BE2C (cell line): ENCODE results near the gene FUOM.
A peak's percentile ranks its signal among the peaks of the same experiment; 100 is the strongest.
"Not testable (repeated sequence)": the region's sequence is repeated elsewhere in the genome, so short reads cannot be mapped to it uniquely, and the experiment has no call there.

ENCODE experiments used
- DNase-seq: peaks from one replicate; pipeline ENCODE4 v3.0.0-alpha.2; 2020
- H3K27me3 ChIP-seq: fragments of 250-450 bp; sonication (Bioruptor Pico); 2 replicates; pipeline ENCODE4 v1.5.1; 2020; ENCODE audit warnings: mild to moderate bottlenecking
- H3K36me3 ChIP-seq: fragments of 250-450 bp; sonication (Bioruptor Pico); 2 replicates; pipeline ENCODE4 v1.5.1; 2020; ENCODE audit warnings: mild to moderate bottlenecking
- H3K4me1 ChIP-seq: fragments of 250-450 bp; sonication (Bioruptor Pico); 2 replicates; pipeline ENCODE4 v1.5.1; 2020
- H3K4me3 ChIP-seq: 2 replicates; pipeline ENCODE4 v1.5.1; 2011; ENCODE audit warnings: low read depth, low read length
- H3K9me3 ChIP-seq: fragments of 250-450 bp; sonication (Bioruptor Pico); 2 replicates; pipeline ENCODE4 v1.5.1; 2020
- TF ChIP-seq, protein P1 (sequence below): IDR thresholded peaks from 2 replicates; pipeline ENCODE4 v1.5.1; 2012; ENCODE audit warnings: mild to moderate bottlenecking, low read depth, low read length

Gene FUOM

DNA sequence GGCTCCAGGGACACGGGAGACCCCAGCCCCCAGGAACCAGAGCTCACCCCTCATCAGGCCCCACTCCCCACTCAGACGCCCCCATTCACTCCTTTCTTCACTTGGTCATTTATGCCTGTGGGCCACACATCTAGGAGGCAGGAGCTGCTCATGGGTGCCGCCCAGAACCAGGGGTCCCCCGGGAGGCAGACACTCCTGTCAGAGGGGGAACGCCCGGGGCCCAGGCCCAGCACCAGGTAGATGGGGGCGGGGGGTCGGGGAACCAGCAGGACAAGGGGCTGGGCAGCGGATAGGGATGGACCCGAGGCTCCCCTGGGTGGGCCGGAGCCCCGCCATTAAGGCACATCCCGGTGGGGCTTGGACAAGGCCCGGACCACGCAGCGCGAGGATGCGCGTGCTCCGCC is 33.0 kb downstream of the FUOM start:
- Histone ChIP-seq H3K36me3 (no peaks in the 10 kb centered on the region), H3K4me3 (peak overlapping the region; percentile 57), H3K27me3 (peaks cover 12% of the 10 kb centered on the region), H3K4me1 (no peaks in the 10 kb centered on the region), H3K9me3 (peaks cover 4% of the 10 kb centered on the region; the same call in 1 of the 2 replicates)
- TF ChIP-seq, protein P1, sequence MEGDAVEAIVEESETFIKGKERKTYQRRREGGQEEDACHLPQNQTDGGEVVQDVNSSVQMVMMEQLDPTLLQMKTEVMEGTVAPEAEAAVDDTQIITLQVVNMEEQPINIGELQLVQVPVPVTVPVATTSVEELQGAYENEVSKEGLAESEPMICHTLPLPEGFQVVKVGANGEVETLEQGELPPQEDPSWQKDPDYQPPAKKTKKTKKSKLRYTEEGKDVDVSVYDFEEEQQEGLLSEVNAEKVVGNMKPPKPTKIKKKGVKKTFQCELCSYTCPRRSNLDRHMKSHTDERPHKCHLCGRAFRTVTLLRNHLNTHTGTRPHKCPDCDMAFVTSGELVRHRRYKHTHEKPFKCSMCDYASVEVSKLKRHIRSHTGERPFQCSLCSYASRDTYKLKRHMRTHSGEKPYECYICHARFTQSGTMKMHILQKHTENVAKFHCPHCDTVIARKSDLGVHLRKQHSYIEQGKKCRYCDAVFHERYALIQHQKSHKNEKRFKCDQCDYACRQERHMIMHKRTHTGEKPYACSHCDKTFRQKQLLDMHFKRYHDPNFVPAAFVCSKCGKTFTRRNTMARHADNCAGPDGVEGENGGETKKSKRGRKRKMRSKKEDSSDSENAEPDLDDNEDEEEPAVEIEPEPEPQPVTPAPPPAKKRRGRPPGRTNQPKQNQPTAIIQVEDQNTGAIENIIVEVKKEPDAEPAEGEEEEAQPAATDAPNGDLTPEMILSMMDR, result no peak
- DNase-seq, result peak; percentile 40

DNA sequence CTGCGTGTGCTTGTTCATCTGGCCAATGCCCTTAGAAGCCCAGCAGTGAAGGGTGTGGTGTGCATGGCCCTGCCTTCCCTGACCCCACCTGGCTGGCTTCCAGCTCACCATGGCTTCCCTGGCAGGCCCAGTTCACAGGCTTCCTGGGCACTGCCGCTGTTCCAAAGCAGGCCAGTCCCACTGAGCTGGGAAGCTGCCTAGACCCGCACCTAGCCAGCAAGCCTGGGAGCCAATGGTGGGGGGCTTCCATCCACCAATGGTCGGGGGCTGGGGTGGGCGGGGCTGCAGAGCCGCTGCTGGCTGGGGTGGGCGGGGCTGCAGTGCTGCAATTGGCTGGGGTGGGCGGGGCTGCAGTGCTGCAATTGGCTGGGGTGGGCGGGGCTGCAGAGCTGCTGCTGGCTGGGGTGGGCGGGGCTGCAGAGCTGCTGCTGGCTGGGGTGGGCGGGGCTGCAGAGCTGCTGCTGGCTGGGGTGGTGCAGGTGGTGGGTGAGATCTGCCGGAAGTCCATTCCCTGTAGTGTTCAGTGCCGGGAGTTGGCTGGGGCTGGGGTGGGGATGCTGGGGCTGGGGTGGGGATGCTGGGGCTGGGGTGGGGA is 33.5 kb downstream of the FUOM start:
- Histone ChIP-seq H3K4me1 (no peaks in the 10 kb centered on the region), H3K4me3 (peak overlapping the region; percentile 57), H3K27me3 (peaks cover 12% of the 10 kb centered on the region), H3K9me3 (peaks cover 4% of the 10 kb centered on the region; the same call in 1 of the 2 replicates), H3K36me3 (no peaks in the 10 kb centered on the region)
- TF ChIP-seq, protein P1, result no peak
- peak; percentile 92 for DNase-seq

DNA sequence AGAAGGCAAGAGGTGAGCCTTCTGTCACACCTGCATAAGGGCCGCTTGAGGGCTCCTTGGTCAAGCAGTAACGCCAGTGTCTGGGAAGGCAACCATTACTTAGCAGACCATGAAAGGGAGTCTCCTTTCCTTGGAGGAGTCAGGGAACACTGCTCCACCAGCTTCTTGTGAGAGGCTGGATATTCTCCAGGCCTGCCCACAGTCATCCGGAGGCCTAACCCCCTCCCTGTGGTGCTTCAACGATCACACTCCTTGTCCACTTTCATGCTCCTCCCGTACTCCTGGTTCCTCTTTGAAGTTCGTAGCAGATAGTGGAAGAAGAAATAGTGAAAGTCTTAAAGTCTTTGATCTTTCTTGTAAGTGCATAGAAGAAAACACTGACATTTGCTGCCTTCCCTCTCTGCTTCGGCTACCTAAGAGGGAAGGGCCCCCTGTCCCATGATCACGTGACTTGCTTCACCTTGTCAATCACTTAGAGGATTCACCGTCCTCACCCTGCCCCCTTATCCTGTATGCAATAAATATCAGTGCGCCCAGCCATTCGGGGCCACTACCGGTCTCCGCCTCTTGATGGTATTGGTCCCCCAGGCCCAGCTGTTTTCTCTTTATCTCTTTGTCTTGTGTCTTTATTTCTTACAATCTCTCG is 35.6 kb downstream of the FUOM start:
- peaks cover 12% of the 10 kb centered on the region for H3K27me3 ChIP-seq
- not testable (repeated sequence) for H3K4me1 ChIP-seq, DNase-seq, H3K9me3 ChIP-seq, H3K4me3 ChIP-seq, H3K36me3 ChIP-seq

DNA sequence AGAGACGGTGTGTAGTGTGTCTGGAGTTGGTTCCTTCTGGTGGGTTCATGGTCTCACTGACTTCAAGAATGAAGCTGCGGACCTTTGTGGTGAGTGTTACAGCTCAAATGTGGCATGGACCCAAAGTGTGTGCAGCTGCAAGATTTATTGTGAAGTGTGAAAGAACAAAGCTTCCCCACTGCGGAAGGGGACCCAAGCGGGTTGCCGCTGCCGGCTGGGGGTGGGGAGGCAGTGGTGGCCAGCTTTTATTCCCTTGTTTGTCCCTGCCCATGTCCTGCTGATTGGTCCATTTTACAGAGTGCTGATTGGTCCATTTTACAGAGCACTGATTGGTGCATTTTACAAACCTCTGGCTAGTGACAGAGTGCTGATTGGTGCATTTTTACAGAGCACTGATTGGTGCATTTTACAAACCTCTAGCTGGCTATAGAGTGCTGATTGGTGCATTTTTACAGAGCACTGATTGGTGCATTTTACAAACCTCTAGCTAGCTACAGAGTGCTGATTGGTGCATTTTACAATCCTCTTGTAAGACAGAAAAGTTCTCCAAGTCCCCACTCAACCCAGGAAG is 36.9 kb downstream of the FUOM start:
- not testable (repeated sequence) for H3K27me3 ChIP-seq, H3K4me3 ChIP-seq, H3K9me3 ChIP-seq, DNase-seq, H3K4me1 ChIP-seq, H3K36me3 ChIP-seq

DNA sequence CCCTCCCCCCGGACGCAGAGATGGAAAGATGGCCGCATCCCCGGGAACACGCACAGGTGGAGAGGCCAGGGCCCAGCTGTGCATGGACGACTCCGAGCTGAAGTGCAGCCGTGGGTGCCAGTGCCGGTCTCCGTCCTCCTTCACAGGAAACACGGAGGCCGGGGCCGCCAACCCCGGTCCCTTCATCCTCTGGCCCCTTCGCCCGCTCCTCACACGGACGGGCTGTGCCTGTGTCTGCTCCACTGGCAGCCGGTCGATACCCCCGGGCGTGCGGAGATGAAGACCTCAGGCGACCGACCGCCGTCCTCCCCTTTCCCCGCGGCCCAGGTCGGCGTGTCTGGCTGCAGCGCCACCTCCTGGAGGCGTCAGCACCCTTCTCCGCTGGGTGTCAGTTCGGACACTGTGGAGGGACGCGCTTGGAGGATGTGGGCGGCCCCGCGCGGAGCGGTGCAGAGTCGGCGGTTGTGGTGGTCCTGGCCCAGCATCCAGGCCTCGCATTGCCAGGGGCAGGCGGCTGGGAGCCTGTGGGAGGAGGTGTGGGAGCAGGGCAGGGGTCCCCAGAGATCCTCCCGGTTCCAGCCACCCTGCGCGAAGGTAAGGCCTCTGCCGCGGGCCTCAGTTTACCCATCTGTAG is 39.2 kb downstream of the FUOM start:
- no peaks in the 10 kb centered on the region for H3K36me3 ChIP-seq
- TF ChIP-seq, protein P1, result peak; percentile 67
- no peaks in the 10 kb centered on the region for H3K27me3 ChIP-seq
- H3K9me3 ChIP-seq, result peaks cover 4% of the 10 kb centered on the region; the same call in 1 of the 2 replicates
- DNase-seq, result peak; percentile 84
- peaks cover 8% of the 10 kb centered on the region; the same call in 1 of the 2 replicates for H3K4me1 ChIP-seq
- peak overlapping the region; percentile 59 for H3K4me3 ChIP-seq

DNA sequence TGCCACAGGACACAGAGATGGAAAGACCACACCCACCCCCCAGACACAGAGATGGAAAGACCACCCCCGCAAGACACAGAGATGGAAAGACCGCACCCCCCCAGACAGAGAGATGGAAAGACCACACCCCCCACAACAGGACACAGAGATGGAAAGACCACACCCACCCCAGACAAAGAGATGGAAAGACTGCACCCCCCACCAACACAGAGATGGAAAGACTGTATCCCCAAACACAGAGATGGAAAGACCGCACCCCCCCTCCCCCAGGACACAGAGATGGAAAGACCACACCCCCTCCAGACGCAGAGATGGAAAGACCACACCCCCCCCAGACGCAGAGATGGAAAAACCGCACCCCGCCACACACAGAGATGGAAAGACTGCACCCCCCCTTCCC is 41.1 kb downstream of the FUOM start:
- no peak overlapping the region for H3K4me3 ChIP-seq
- H3K36me3 ChIP-seq, result no peaks in the 10 kb centered on the region
- no peaks in the 10 kb centered on the region for H3K27me3 ChIP-seq
- DNase-seq, result no peak
- peaks cover 8% of the 10 kb centered on the region; the same call in 1 of the 2 replicates for H3K4me1 ChIP-seq
- peaks cover 4% of the 10 kb centered on the region; the same call in 1 of the 2 replicates for H3K9me3 ChIP-seq
- TF ChIP-seq, protein P1, result no peak

DNA sequence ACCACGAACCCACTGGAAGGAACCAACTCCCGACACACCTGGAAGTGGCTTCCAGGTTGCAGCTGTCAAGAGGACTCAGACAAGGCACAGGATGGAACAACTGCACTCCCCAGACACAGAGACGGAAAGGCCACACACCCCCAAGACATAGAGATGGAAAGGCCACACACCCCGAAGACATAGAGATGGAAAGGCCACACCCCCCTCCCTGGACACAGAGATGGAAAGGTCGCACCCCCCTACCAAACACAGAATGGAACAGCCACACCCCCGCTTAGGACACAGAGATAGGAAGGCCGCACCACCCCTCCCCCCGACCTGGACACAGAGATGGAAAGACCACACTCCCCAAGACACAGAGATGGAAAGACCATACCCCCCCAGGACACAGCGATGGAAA is 41.6 kb downstream of the FUOM start:
- Histone ChIP-seq H3K27me3 (no peaks in the 10 kb centered on the region), H3K9me3 (peaks cover 4% of the 10 kb centered on the region; the same call in 1 of the 2 replicates), H3K4me1 (peaks cover 8% of the 10 kb centered on the region; the same call in 1 of the 2 replicates), H3K4me3 (no peak overlapping the region), H3K36me3 (no peaks in the 10 kb centered on the region)
- no peak for DNase-seq
- TF ChIP-seq, protein P1, result no peak
